ENCODE data around the gene OXA1L. TPM values are rescaled to one million over a fixed set of nuclear protein-coding genes. Genes with fewer than 3 reads are reported as not detected.
"Not testable (repeated sequence)": the region's sequence is repeated elsewhere in the genome, so short reads cannot be mapped to it uniquely, and the experiment has no call there.

The OXA1L gene
- total and polyA plus RNA-seq, 2 experiments from 2014 or later = 61.7 to 91.7 TPM

GRCh38 chr14:22776215-22776614, 9.7 kb downstream of the OXA1L start:
- H3K79me2 ChIP-seq (replicated peaks; ENCODE audit: insufficient read depth) = no peaks in the 10 kb centered on the region
- ATAC-seq = no peak
- TF ChIP-seq STAT1 (IDR thresholded peaks at IDR 0.05; ENCODE audit: unreplicated experiment) = no peak
- TF ChIP-seq ZNF462 (CRISPR knock-in tag; IDR thresholded peaks at IDR 0.05) = no peak
- no peak for TF ChIP-seq NANOG (IDR thresholded peaks at IDR 0.05; ENCODE audit: borderline replicate concordance)
- no peak for TF ChIP-seq EZH2 (IDR thresholded peaks at IDR 0.05; ENCODE audit: low read depth, unreplicated experiment)
- no peak overlapping the region for H3K4me3 Mint-ChIP-seq
- no peaks in the 10 kb centered on the region for H3K4me1 ChIP-seq (ENCODE audit: insufficient read depth)
- peaks cover 14% of the 10 kb centered on the region for H3K36me3 ChIP-seq (ENCODE audit: insufficient read depth)
- no peak overlapping the region for H3K27ac ChIP-seq (ENCODE audit: low read depth)
- H3K4me1 Mint-ChIP-seq = peaks cover 9% of the 10 kb centered on the region
- no peak for DNase-seq (ENCODE audit: low spot score)
- no peak overlapping the region for H3K4me2 ChIP-seq
- no peak overlapping the region for H2AFZ ChIP-seq
- peaks cover 7% of the 10 kb centered on the region for H3K27me3 Mint-ChIP-seq (ENCODE audit: insufficient read depth, low read depth, poor library complexity)
- H3K4me3 ChIP-seq = no peak overlapping the region
- H3K27ac Mint-ChIP-seq = no peak overlapping the region
- H3K36me3 Mint-ChIP-seq (ENCODE audit: low read depth) = peaks cover 37% of the 10 kb centered on the region
- no peaks in the 10 kb centered on the region for H4K20me1 ChIP-seq (replicated peaks; ENCODE audit: insufficient read depth)
- H3K9me2 ChIP-seq (ENCODE audit: insufficient read depth) = no peaks in the 10 kb centered on the region
- no peaks in the 10 kb centered on the region for H3K9me3 Mint-ChIP-seq
- H3K27me3 ChIP-seq (ENCODE audit: insufficient read depth) = no peaks in the 10 kb centered on the region
- 0 out of 2 replicates have a peak, but pooled peaks cover 4% of the 10 kb centered on the region for H3F3A ChIP-seq (replicated peaks; ENCODE audit: low read depth)

DNA sequence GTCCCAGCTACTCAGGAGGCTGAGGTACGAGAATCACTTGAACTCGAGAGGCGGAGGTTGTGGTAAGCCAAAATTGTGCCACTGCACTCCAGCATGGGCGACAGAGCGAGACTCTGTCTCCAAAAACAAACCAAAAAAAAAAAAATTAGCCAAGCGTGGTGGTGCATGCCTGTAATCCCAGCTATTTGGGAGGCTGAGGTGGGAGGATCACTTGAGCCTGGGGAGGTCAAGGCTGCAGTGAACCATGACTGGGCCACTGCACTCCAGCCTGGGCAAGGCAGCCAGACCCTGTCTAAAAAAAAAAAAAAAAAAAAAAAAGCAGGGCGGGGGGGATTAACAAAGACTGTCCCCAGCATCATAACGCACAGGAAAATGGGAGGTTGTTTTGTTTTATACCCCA, 10.4 kb downstream of the OXA1L start:
- H3K36me3 Mint-ChIP-seq (ENCODE audit: low read depth) = peaks cover 31% of the 10 kb centered on the region
- H4K20me1 ChIP-seq (replicated peaks; ENCODE audit: insufficient read depth); H3K79me2 ChIP-seq (replicated peaks; ENCODE audit: insufficient read depth); H3K27ac Mint-ChIP-seq; H3K27me3 ChIP-seq (ENCODE audit: insufficient read depth); H3K9me3 Mint-ChIP-seq; H3K4me1 ChIP-seq (ENCODE audit: insufficient read depth); DNase-seq (ENCODE audit: low spot score); H2AFZ ChIP-seq; H3K4me3 ChIP-seq; H3K4me3 Mint-ChIP-seq; H3K4me2 ChIP-seq; H3K9me2 ChIP-seq (ENCODE audit: insufficient read depth); H3K27me3 Mint-ChIP-seq (ENCODE audit: insufficient read depth, low read depth, poor library complexity); ATAC-seq; H3F3A ChIP-seq (replicated peaks; ENCODE audit: low read depth); H3K27ac ChIP-seq (ENCODE audit: low read depth); H3K36me3 ChIP-seq (ENCODE audit: insufficient read depth): not testable (repeated sequence)
- peaks cover 11% of the 10 kb centered on the region for H3K4me1 Mint-ChIP-seq
